HepG2 (cell line): ENCODE measurements around the gene DENND1C. TPM values are rescaled to one million over a fixed set of nuclear protein-coding genes. Genes with fewer than 3 reads are reported as not detected.

Experiments used
- ARNT ChIP-seq: fragments of 450-650 bp; IDR thresholded peaks from 2 replicates; pipeline ENCODE4 v1.6.1; 2017
- ASH2L ChIP-seq: fragments of 300-600, 200-600 bp; sonication (generic); IDR thresholded peaks from 2 replicates; pipeline ENCODE4 v1.7.0; 2017; ENCODE audit warnings: low read depth, mild to moderate bottlenecking, moderate library complexity, mixed read lengths, low read length; ENCODE audit not compliant: insufficient read length
- BHLHE40 ChIP-seq: IDR thresholded peaks from 2 replicates; pipeline ENCODE4 v1.6.1; 2011; ENCODE audit warnings: low read length, improper control_type of control experiment
- FOSL1 ChIP-seq: sonication (generic); formaldehyde crosslinking; IDR thresholded peaks from 2 replicates; pipeline ENCODE4 v1.9.0; 2021; ENCODE audit warnings: missing genetic modification reagents, borderline replicate concordance
- GPN1 ChIP-seq: sonication (generic); formaldehyde crosslinking; IDR thresholded peaks from 2 replicates; pipeline ENCODE4 v1.5.1; 2020; ENCODE audit warnings: missing genetic modification reagents, borderline replicate concordance
- IKZF1 ChIP-seq: fragments of 450-650 bp; IDR thresholded peaks from 2 replicates; pipeline ENCODE4 v1.7.1; 2016
- MAFF ChIP-seq: IDR thresholded peaks from 2 replicates; pipeline ENCODE4 v1.6.1; 2011; ENCODE audit warnings: low read depth, low read length, improper control_type of control experiment
- NFIC ChIP-seq: IDR thresholded peaks from 2 replicates; pipeline ENCODE4 v1.6.1; 2012; ENCODE audit warnings: mild to moderate bottlenecking, low read length, inconsistent platforms
- PHF8 ChIP-seq: sonication (generic); formaldehyde crosslinking; IDR thresholded peaks from 2 replicates; pipeline ENCODE4 v1.5.0; 2020; ENCODE audit warnings: missing genetic modification reagents
- RARA ChIP-seq: IDR thresholded peaks from 2 replicates; pipeline ENCODE4 v1.6.1; 2016; ENCODE audit warnings: missing genetic modification reagents, missing compliant biosample characterization
- SMAD9 ChIP-seq: sonication (generic); formaldehyde crosslinking; IDR thresholded peaks from 2 replicates; pipeline ENCODE4 v1.5.1; 2020; ENCODE audit warnings: mild to moderate bottlenecking, missing genetic modification reagents
- STAT5B ChIP-seq: sonication (generic); formaldehyde crosslinking; IDR thresholded peaks from 2 replicates; pipeline ENCODE4 v1.4.0; 2020; ENCODE audit warnings: missing genetic modification reagents
- TCF12 ChIP-seq, 2 experiments: fragments of 450-650 bp in 1 of 2; sonication (generic) in 1 of 2; formaldehyde crosslinking in 1 of 2; IDR thresholded peaks; 2 replicates each; pipeline versions ENCODE4 v1.6.1 to v1.8.0; 2017 to 2022; ENCODE audit warnings: antibody characterized with exemption in 1 of 2, mild to moderate bottlenecking in 1 of 2, missing genetic modification reagents in 1 of 2, moderate library complexity in 1 of 2
- TEAD3 ChIP-seq: optimal IDR thresholded peaks from 2 replicates; pipeline ENCODE3; 2016; ENCODE audit warnings: borderline replicate concordance
- ZNF720 ChIP-seq: sonication (generic); formaldehyde crosslinking; IDR thresholded peaks from 2 replicates; pipeline ENCODE4 v1.4.0; 2020; ENCODE audit warnings: missing genetic modification reagents
- ZNF737 ChIP-seq: sonication (generic); formaldehyde crosslinking; IDR thresholded peaks from 2 replicates; pipeline ENCODE4 v1.5.0; 2020; ENCODE audit warnings: missing genetic modification reagents, mild to moderate bottlenecking, borderline replicate concordance
- ZNF879 ChIP-seq: sonication (generic); formaldehyde crosslinking; IDR thresholded peaks from 2 replicates; pipeline ENCODE4 v1.8.1; 2023; ENCODE audit warnings: missing genetic modification reagents
- ZSCAN31 ChIP-seq: sonication (generic); formaldehyde crosslinking; IDR thresholded peaks from 2 replicates; pipeline ENCODE4 v1.5.0; 2020; ENCODE audit warnings: low read depth, mild to moderate bottlenecking, missing genetic modification reagents
- polyA plus RNA-seq, 8 experiments: library from polyadenylated mRNA; depleted of rRNA in 3 of 8; stranded (reverse) in 7 of 8; unstranded in 1 of 8; fragments of >200 nt; fragmentation: Illumina TruSeq in 4 of 8; extraction: Trizol in 4 of 8; gene quantifications; 2 replicates each; pipeline versions ENCODE4 v1.2.1 to v1.2.3, GENCODE V29; 2011 to 2016; ENCODE audit warnings: low read depth in 4 of 8, missing spikeins in 1 of 8, mixed read lengths in 1 of 8; ENCODE audit not compliant: insufficient read depth in 1 of 8
- total RNA-seq, 5 experiments: library from RNA; depleted of rRNA; stranded (reverse); fragments of >200 nt; fragmentation: Illumina TruSeq; extraction: Trizol; gene quantifications; 2 replicates each; pipeline ENCODE4 v1.2.3, GENCODE V29; 2016; ENCODE audit warnings: low read depth in 1 of 5
- TF ChIP-seq, protein P1 (sequence below): sonication (generic); formaldehyde crosslinking; IDR thresholded peaks from 2 replicates; pipeline ENCODE4 v1.4.0; 2020; ENCODE audit warnings: missing genetic modification reagents
- TF ChIP-seq, protein P2 (sequence below): sonication (generic); formaldehyde crosslinking; IDR thresholded peaks from 2 replicates; pipeline ENCODE4 v1.4.0; 2020; ENCODE audit warnings: missing genetic modification reagents, mild to moderate bottlenecking, borderline replicate concordance
- TF ChIP-seq, protein P3 (sequence below): sonication (generic); formaldehyde crosslinking; IDR thresholded peaks from 2 replicates; pipeline ENCODE4 v1.4.0; 2020; ENCODE audit warnings: mild to moderate bottlenecking, missing genetic modification reagents
- TF ChIP-seq, protein P4 (sequence below): sonication (generic); formaldehyde crosslinking; IDR thresholded peaks from 2 replicates; pipeline ENCODE4 v1.4.0; 2020; ENCODE audit warnings: missing genetic modification reagents

The DENND1C gene
- total and polyA plus RNA-seq, 2 of the 13 experiments (the other 11 are each of a cell fraction or from before 2014, with no cell fraction given) = 0.04 to 0.73 TPM

DNA sequence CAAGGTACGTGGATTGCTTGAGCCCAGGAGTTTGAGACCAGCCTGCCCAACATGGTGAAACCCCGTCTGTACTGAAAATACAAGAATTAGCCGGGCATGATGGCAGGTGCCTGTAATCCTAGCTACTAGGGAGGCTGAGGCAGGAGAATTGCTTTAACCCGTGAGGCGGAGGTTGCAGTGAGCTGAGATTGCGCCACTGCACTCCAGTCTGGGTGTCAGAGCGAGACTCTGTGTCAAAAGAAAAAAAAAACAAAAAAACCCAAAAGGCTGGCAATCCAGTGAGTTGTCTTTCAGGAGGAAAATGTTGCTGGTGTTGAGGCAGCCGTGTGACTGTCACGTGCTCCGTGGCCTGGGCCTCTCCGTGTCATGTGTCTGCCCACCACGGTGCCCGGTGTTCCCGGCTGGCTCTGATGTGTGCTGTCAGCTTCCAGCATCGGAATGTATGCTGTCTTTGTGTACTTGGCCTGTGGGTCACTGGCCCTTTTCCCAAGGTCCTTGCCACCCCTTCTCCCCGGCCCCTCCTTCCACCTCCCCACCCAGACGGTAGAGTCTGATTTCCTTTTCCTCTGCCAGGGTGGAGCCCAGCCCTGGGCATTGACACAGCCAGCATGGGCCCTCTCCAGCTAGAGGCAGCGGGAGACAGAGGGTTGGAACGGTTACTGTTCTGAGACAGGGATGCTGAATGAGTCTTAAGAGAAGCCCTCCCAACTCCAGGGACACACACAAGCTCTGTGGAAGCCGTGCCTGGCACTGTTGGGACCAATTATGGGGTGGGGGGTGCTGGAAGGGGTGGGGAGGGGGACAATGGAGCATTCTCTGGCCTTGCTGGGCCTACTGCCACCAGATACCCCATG is 27.8 kb upstream of the DENND1C start (continued):
- TF ChIP-seq, protein P1, sequence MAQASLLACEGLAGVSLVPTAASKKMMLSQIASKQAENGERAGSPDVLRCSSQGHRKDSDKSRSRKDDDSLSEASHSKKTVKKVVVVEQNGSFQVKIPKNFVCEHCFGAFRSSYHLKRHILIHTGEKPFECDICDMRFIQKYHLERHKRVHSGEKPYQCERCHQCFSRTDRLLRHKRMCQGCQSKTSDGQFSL (CRISPR knock-in tag) = no peak
- TF ChIP-seq ZNF879 (no peak), SMAD9 (no peak), IKZF1 (no peak), ZSCAN31 (no peak), BHLHE40 (peak; percentile 94), TCF12 (IDR thresholded peaks at IDR 0.05) (no peak), TCF12 (CRISPR knock-in tag; IDR thresholded peaks at IDR 0.05) (no peak), GPN1 (CRISPR knock-in tag) (no peak), ZNF737 (CRISPR knock-in tag) (no peak), RARA (peak; percentile 75), ARNT (no peak), ZNF720 (CRISPR knock-in tag) (no peak), STAT5B (CRISPR knock-in tag) (no peak), NFIC (no peak), MAFF (no peak), ASH2L (no peak), TEAD3 (peak; percentile 91), PHF8 (CRISPR knock-in tag) (no peak), FOSL1 (CRISPR knock-in tag) (no peak)
- TF ChIP-seq, protein P2, sequence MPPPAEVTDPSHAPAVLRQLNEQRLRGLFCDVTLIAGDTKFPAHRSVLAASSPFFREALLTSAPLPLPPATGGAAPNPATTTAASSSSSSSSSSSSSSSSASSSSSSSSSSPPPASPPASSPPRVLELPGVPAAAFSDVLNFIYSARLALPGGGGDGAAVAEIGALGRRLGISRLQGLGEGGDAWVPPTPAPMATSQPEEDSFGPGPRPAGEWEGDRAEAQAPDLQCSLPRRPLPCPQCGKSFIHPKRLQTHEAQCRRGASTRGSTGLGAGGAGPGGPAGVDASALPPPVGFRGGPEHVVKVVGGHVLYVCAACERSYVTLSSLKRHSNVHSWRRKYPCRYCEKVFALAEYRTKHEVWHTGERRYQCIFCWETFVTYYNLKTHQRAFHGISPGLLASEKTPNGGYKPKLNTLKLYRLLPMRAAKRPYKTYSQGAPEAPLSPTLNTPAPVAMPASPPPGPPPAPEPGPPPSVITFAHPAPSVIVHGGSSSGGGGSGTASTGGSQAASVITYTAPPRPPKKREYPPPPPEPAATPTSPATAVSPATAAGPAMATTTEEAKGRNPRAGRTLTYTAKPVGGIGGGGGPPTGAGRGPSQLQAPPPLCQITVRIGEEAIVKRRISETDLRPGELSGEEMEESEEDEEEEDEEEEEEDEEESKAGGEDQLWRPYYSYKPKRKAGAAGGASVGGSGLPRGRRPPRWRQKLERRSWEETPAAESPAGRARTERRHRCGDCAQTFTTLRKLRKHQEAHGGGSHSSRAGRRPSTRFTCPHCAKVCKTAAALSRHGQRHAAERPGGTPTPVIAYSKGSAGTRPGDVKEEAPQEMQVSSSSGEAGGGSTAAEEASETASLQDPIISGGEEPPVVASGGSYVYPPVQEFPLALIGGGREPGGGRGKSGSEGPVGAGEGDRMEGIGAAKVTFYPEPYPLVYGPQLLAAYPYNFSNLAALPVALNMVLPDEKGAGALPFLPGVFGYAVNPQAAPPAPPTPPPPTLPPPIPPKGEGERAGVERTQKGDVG (CRISPR knock-in tag) = no peak
- TF ChIP-seq, protein P3, sequence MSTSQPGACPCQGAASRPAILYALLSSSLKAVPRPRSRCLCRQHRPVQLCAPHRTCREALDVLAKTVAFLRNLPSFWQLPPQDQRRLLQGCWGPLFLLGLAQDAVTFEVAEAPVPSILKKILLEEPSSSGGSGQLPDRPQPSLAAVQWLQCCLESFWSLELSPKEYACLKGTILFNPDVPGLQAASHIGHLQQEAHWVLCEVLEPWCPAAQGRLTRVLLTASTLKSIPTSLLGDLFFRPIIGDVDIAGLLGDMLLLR (CRISPR knock-in tag) = no peak
- TF ChIP-seq, protein P4, sequence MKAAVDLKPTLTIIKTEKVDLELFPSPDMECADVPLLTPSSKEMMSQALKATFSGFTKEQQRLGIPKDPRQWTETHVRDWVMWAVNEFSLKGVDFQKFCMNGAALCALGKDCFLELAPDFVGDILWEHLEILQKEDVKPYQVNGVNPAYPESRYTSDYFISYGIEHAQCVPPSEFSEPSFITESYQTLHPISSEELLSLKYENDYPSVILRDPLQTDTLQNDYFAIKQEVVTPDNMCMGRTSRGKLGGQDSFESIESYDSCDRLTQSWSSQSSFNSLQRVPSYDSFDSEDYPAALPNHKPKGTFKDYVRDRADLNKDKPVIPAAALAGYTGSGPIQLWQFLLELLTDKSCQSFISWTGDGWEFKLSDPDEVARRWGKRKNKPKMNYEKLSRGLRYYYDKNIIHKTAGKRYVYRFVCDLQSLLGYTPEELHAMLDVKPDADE = no peak
